ENCODE measurements around the gene GALK1. TPM values are rescaled to one million over a fixed set of nuclear protein-coding genes. Genes with fewer than 3 reads are reported as not detected.
A peak's percentile ranks its signal among the peaks of the same experiment; 100 is the strongest.
"Not testable (repeated sequence)": the region's sequence is repeated elsewhere in the genome, so short reads cannot be mapped to it uniquely, and the experiment has no call there.

The GALK1 gene
- total and polyA plus RNA-seq, 2 donors from 2014 or later = 34.5 to 105 TPM

GRCh38 chr17:75813081-75814020, 48.4 kb upstream of the GALK1 start:
- Histone ChIP-seq H3K27me3 (ENCODE audit: control insufficient read depth, insufficient read depth, low read length) (no peaks in the 10 kb centered on the region), H3K4me3 (ENCODE audit: low read length in 3 of 3) (no peak overlapping the region), H3K4me1 (ENCODE audit: control insufficient read depth in 2 of 3, insufficient read depth in 2 of 3, low read depth in 1 of 3, low read length in 3 of 3) (no peaks in the 10 kb centered on the region), H3K9me3 (ENCODE audit: control insufficient read depth in 2 of 3, insufficient read depth in 1 of 3, low read length in 3 of 3) (no peaks in the 10 kb centered on the region), H3K9ac (ENCODE audit: low read length in 3 of 3) (no peak overlapping the region), H3K27ac (ENCODE audit: low read depth in 2 of 2, low read length in 2 of 2) (no peak overlapping the region), H3K36me3 (ENCODE audit: control insufficient read depth in 2 of 3, insufficient read depth in 3 of 3, low read length in 3 of 3) (peaks cover 0 to 42% (median 25%) of the 10 kb centered on the region in 3 donors)
- intact Hi-C loops (cut with DNase I) = no loop called here
- no peak for FAIRE-seq
- peak in 1 of 5 donors; percentile 67 for DNase-seq
- no peak for TF ChIP-seq CTCF (IDR thresholded peaks at IDR 0.05; ENCODE audit: borderline replicate concordance, extremely low read depth, insufficient read depth)

- peaks cover 0 to 42% (median 25%) of the 10 kb centered on the region in 3 donors for H3K36me3 ChIP-seq (ENCODE audit: control insufficient read depth in 2 of 3, insufficient read depth in 3 of 3, low read length in 3 of 3)
- H3K27me3 ChIP-seq (ENCODE audit: control insufficient read depth, insufficient read depth, low read length) = no peaks in the 10 kb centered on the region
- no peak overlapping the region for H3K27ac ChIP-seq (ENCODE audit: low read depth in 2 of 2, low read length in 2 of 2)
- H3K9ac ChIP-seq (ENCODE audit: low read length in 3 of 3) = no peak overlapping the region
- H3K4me3 ChIP-seq (ENCODE audit: low read length in 3 of 3) = no peak overlapping the region
- FAIRE-seq (no peak), DNase-seq (peak in 1 of 5 donors; percentile 40)
- intact Hi-C loops (cut with DNase I) = no loop called here
- H3K9me3 ChIP-seq (ENCODE audit: control insufficient read depth in 2 of 3, insufficient read depth in 1 of 3, low read length in 3 of 3) = no peaks in the 10 kb centered on the region
- H3K4me1 ChIP-seq (ENCODE audit: control insufficient read depth in 2 of 3, insufficient read depth in 2 of 3, low read depth in 1 of 3, low read length in 3 of 3) = no peaks in the 10 kb centered on the region
- no peak for TF ChIP-seq CTCF (IDR thresholded peaks at IDR 0.05; ENCODE audit: borderline replicate concordance, extremely low read depth, insufficient read depth)
These were observed 47.4 kb upstream of the GALK1 start for GRCh38 chr17:75812096-75813013.

- intact Hi-C loops (cut with DNase I) = no loop called here
- no peak overlapping the region for H3K4me3 ChIP-seq (ENCODE audit: low read length in 3 of 3)
- H3K27ac ChIP-seq (ENCODE audit: low read depth in 2 of 2, low read length in 2 of 2) = no peak overlapping the region
- H3K27me3 ChIP-seq (ENCODE audit: control insufficient read depth, insufficient read depth, low read length) = no peaks in the 10 kb centered on the region
- FAIRE-seq = no peak
- peaks cover 0 to 35% (median 20%) of the 10 kb centered on the region in 3 donors for H3K36me3 ChIP-seq (ENCODE audit: control insufficient read depth in 2 of 3, insufficient read depth in 3 of 3, low read length in 3 of 3)
- H3K9me3 ChIP-seq (ENCODE audit: control insufficient read depth in 2 of 3, insufficient read depth in 1 of 3, low read length in 3 of 3) = no peaks in the 10 kb centered on the region
- DNase-seq = no peak
- no peak for TF ChIP-seq CTCF (IDR thresholded peaks at IDR 0.05; ENCODE audit: borderline replicate concordance, extremely low read depth, insufficient read depth)
- H3K9ac ChIP-seq (ENCODE audit: low read length in 3 of 3) = no peak overlapping the region
- no peaks in the 10 kb centered on the region for H3K4me1 ChIP-seq (ENCODE audit: control insufficient read depth in 2 of 3, insufficient read depth in 2 of 3, low read depth in 1 of 3, low read length in 3 of 3)
These were observed 46.2 kb upstream of the GALK1 start for GRCh38 chr17:75811174-75811573.

- intact Hi-C loops (cut with DNase I); H3K27ac ChIP-seq (ENCODE audit: low read depth in 2 of 2, low read length in 2 of 2); FAIRE-seq; H3K9me3 ChIP-seq (ENCODE audit: control insufficient read depth in 2 of 3, insufficient read depth in 1 of 3, low read length in 3 of 3); H3K27me3 ChIP-seq (ENCODE audit: control insufficient read depth, insufficient read depth, low read length); H3K4me3 ChIP-seq (ENCODE audit: low read length in 3 of 3); H3K4me1 ChIP-seq (ENCODE audit: control insufficient read depth in 2 of 3, insufficient read depth in 2 of 3, low read depth in 1 of 3, low read length in 3 of 3); H3K9ac ChIP-seq (ENCODE audit: low read length in 3 of 3); DNase-seq: not testable (repeated sequence)
- H3K36me3 ChIP-seq (ENCODE audit: control insufficient read depth in 2 of 3, insufficient read depth in 3 of 3, low read length in 3 of 3) = peaks cover 0 to 31% (median 17%) of the 10 kb centered on the region in 3 donors
These were observed 45.8 kb upstream of the GALK1 start for GRCh38 chr17:75810756-75811155.
